Peyer's patch (tissue), 4 donors: Measurements from ENCODE around the gene KPNA5.

Source experiments
- POLR2A ChIP-seq, 2 donors: fragments of 450-650 bp; IDR thresholded peaks; one replicate each; pipeline ENCODE4 v1.5.1; 2017; ENCODE audit warnings: antibody characterized with exemption in 2 of 2, mild to moderate bottlenecking in 2 of 2, moderate library complexity in 2 of 2
- TF ChIP-seq, protein P1 (sequence below), 6 experiments: fragments of 450-650 bp in 4 of 6; fragments of 200-600 bp in 2 of 6; sonication (generic) in 1 of 6; IDR thresholded peaks; one replicate each; pipeline ENCODE4 v1.5.1; 2017 to 2019; ENCODE audit warnings: antibody characterized with exemption in 6 of 6, mild to moderate bottlenecking in 3 of 6, moderate library complexity in 1 of 6

- TF ChIP-seq, protein P1, sequence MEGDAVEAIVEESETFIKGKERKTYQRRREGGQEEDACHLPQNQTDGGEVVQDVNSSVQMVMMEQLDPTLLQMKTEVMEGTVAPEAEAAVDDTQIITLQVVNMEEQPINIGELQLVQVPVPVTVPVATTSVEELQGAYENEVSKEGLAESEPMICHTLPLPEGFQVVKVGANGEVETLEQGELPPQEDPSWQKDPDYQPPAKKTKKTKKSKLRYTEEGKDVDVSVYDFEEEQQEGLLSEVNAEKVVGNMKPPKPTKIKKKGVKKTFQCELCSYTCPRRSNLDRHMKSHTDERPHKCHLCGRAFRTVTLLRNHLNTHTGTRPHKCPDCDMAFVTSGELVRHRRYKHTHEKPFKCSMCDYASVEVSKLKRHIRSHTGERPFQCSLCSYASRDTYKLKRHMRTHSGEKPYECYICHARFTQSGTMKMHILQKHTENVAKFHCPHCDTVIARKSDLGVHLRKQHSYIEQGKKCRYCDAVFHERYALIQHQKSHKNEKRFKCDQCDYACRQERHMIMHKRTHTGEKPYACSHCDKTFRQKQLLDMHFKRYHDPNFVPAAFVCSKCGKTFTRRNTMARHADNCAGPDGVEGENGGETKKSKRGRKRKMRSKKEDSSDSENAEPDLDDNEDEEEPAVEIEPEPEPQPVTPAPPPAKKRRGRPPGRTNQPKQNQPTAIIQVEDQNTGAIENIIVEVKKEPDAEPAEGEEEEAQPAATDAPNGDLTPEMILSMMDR (IDR thresholded peaks at IDR 0.05), result no peak
- TF ChIP-seq POLR2A (IDR thresholded peaks at IDR 0.05), result no peak
These were observed 24.9 kb downstream of the KPNA5 start for GRCh38 chr6:116705917-116706316.
